Measurements from ENCODE around the gene XIRP2. TPM values are rescaled to one million over a fixed set of nuclear protein-coding genes. Genes with fewer than 3 reads are reported as not detected.

Gene XIRP2
- total RNA-seq, 1 donor from 2014 or later = not detected

DNA sequence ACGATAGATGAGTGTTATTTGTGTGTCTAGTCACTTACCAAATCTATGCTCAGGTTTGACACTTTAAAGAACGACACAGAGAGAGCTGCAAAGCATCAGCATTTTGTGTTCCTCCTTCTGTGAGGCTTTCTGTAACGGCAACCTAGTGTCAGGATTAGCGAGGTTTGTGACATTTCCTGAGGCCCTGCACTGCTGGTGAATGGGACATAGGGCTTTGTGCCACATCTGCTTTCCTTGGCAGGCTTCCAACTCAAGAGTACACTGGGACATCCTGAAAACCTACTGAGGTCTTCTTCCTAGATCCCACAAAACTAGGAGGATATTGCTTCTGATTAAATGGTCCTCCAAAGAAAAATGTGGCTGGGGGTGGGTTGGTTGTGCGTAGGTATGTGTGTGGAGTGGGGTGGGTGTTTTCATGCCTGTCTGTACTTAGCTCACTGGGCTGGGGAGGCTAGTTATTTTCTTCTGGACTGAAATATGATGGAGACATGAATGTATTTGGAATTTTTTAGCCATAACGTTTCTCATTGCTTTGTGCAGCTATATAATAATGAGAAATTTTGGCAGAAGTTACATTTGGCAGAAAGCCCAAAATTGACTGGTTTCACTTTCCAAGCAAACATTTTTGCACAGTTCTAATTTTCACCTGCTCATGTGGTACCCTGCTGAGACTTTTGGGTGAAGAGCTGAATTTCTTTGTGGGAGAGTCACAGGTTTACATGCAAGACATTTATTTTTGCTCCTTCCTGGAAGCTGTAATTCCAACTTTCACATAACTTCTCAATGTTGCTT, 308.4 kb downstream of the XIRP2 start:
- H3K9me3 Mint-ChIP-seq (ENCODE audit: unreplicated experiment) = no peaks in the 10 kb centered on the region
- no peaks in the 10 kb centered on the region for H3K4me1 Mint-ChIP-seq (ENCODE audit: low read depth, unreplicated experiment)
- H3K4me3 Mint-ChIP-seq (ENCODE audit: unreplicated experiment) = no peak overlapping the region
- H3K27me3 Mint-ChIP-seq (ENCODE audit: unreplicated experiment) = no peaks in the 10 kb centered on the region
- no peak overlapping the region for H3K27ac Mint-ChIP-seq (ENCODE audit: unreplicated experiment)
- no peaks in the 10 kb centered on the region for H3K36me3 Mint-ChIP-seq (ENCODE audit: unreplicated experiment)
- TF ChIP-seq, protein P1, sequence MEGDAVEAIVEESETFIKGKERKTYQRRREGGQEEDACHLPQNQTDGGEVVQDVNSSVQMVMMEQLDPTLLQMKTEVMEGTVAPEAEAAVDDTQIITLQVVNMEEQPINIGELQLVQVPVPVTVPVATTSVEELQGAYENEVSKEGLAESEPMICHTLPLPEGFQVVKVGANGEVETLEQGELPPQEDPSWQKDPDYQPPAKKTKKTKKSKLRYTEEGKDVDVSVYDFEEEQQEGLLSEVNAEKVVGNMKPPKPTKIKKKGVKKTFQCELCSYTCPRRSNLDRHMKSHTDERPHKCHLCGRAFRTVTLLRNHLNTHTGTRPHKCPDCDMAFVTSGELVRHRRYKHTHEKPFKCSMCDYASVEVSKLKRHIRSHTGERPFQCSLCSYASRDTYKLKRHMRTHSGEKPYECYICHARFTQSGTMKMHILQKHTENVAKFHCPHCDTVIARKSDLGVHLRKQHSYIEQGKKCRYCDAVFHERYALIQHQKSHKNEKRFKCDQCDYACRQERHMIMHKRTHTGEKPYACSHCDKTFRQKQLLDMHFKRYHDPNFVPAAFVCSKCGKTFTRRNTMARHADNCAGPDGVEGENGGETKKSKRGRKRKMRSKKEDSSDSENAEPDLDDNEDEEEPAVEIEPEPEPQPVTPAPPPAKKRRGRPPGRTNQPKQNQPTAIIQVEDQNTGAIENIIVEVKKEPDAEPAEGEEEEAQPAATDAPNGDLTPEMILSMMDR (IDR thresholded peaks at IDR 0.05; ENCODE audit: partially characterized antibody, unreplicated experiment) = no peak
- DNase-seq = no peak

DNA sequence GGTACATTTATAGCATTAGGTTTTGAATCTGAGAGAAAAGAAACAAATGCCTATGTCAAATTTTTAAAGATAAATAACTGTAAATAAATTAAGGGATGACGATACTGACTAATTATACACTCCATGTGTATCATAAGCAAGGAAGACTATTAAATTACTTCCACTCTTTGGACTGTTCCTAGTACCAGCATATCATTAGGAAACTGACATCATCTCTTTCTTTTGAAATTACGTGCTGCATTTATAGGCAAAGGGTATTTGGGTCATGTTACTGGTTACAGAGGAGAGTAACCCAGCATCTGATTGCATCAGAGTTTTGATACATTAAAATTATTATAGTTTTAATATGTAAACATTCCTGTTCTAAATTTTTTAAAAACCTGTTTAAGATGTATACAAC, 309.7 kb downstream of the XIRP2 start:
- Mint-ChIP-seq H3K27ac (ENCODE audit: unreplicated experiment) (no peak overlapping the region), H3K4me1 (ENCODE audit: low read depth, unreplicated experiment) (no peaks in the 10 kb centered on the region)
- no peak for DNase-seq

DNA sequence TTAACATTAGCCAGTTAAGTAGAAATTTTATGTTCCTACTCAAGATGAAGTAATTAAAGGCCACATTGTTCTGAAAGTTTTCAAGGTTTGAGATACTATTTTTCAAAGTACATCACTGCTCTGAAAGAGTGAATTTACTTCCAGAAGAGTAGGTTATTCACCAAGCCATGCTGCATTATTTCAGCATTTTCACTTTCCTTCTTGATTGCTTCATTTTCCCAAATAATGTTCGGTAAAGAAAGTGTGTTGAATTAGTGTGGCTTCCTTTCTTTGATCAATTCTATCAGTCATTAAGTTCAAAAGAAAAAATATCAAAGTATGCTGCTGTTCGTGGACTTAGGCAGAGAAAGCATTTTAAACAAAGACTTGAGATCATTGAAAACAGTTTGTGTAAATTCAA, 310.3 kb downstream of the XIRP2 start:
- TF ChIP-seq, protein P1 (IDR thresholded peaks at IDR 0.05; ENCODE audit: partially characterized antibody, unreplicated experiment) = no peak

More for the DNA sequence above, 309.7 kb downstream of the XIRP2 start:
- Mint-ChIP-seq H3K27me3 (ENCODE audit: unreplicated experiment) (no peaks in the 10 kb centered on the region), H3K36me3 (ENCODE audit: unreplicated experiment) (no peaks in the 10 kb centered on the region), H3K4me3 (ENCODE audit: unreplicated experiment) (no peak overlapping the region), H3K9me3 (ENCODE audit: unreplicated experiment) (no peaks in the 10 kb centered on the region)
- TF ChIP-seq, protein P1 (IDR thresholded peaks at IDR 0.05; ENCODE audit: partially characterized antibody, unreplicated experiment) = no peak

DNA sequence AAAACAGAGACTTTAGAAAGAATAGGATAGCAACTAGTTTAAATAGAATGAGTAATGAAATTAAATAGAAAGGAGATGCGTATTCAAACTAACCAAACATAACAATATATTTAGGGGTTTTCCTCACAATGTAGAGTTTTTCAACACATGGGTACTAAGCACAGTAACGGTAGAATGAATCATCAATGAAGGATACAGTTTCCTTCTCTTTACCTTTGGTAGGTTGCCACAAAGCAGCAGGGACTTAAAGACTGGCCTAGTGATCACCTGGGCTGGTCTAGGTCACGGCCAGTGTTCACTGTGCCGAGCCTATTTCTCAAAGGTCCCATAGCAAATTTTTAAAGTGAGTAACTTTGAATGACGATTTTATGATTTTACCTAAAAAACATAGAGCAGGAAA, 311.7 kb downstream of the XIRP2 start:
- Mint-ChIP-seq H3K27ac (ENCODE audit: unreplicated experiment) (no peak overlapping the region), H3K4me3 (ENCODE audit: unreplicated experiment) (no peak overlapping the region), H3K4me1 (ENCODE audit: low read depth, unreplicated experiment) (no peaks in the 10 kb centered on the region), H3K27me3 (ENCODE audit: unreplicated experiment) (peaks cover 2% of the 10 kb centered on the region), H3K36me3 (ENCODE audit: unreplicated experiment) (no peaks in the 10 kb centered on the region), H3K9me3 (ENCODE audit: unreplicated experiment) (no peaks in the 10 kb centered on the region)
- TF ChIP-seq, protein P1 (IDR thresholded peaks at IDR 0.05; ENCODE audit: partially characterized antibody, unreplicated experiment) = no peak
- no peak for DNase-seq

More for the DNA sequence above, 310.3 kb downstream of the XIRP2 start:
- Mint-ChIP-seq H3K36me3 (ENCODE audit: unreplicated experiment) (no peaks in the 10 kb centered on the region), H3K27me3 (ENCODE audit: unreplicated experiment) (no peaks in the 10 kb centered on the region), H3K4me1 (ENCODE audit: low read depth, unreplicated experiment) (no peaks in the 10 kb centered on the region), H3K27ac (ENCODE audit: unreplicated experiment) (no peak overlapping the region), H3K9me3 (ENCODE audit: unreplicated experiment) (no peaks in the 10 kb centered on the region), H3K4me3 (ENCODE audit: unreplicated experiment) (no peak overlapping the region)
- no peak for DNase-seq

DNA sequence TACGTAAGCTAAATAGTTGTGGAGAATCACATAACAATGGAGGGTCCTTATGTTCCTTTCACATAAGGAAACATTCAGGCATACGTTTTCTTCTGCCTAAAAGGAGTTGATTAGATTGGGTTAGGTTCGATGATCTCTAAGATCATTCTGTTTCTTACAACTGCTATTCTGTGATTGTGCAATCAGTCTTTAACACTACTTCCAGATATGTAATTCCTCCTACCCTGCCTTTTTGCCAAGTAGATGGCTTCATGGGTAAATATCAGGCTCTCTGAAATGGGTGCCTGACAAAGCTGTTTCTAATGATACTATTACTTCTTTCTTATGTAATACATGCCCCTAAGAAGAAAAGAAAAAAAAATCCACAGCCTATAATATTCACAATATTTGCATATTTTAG, 321.5 kb downstream of the XIRP2 start:
- Mint-ChIP-seq H3K9me3 (ENCODE audit: unreplicated experiment) (no peaks in the 10 kb centered on the region), H3K27ac (ENCODE audit: unreplicated experiment) (no peak overlapping the region), H3K4me3 (ENCODE audit: unreplicated experiment) (no peak overlapping the region), H3K36me3 (ENCODE audit: unreplicated experiment) (no peaks in the 10 kb centered on the region), H3K27me3 (ENCODE audit: unreplicated experiment) (peaks cover 3% of the 10 kb centered on the region), H3K4me1 (ENCODE audit: low read depth, unreplicated experiment) (no peaks in the 10 kb centered on the region)
- TF ChIP-seq, protein P1 (IDR thresholded peaks at IDR 0.05; ENCODE audit: partially characterized antibody, unreplicated experiment) = no peak
- no peak for DNase-seq
